GM21619 (cell line): ENCODE results near the gene P2RY6.

Source experiments
- ATAC-seq: cut with Tn5 transposase; IDR thresholded peaks from one replicate; pipeline ENCODE4 v1.9.1; 2021; ENCODE audit not compliant: unreplicated experiment

P2RY6 gene

DNA sequence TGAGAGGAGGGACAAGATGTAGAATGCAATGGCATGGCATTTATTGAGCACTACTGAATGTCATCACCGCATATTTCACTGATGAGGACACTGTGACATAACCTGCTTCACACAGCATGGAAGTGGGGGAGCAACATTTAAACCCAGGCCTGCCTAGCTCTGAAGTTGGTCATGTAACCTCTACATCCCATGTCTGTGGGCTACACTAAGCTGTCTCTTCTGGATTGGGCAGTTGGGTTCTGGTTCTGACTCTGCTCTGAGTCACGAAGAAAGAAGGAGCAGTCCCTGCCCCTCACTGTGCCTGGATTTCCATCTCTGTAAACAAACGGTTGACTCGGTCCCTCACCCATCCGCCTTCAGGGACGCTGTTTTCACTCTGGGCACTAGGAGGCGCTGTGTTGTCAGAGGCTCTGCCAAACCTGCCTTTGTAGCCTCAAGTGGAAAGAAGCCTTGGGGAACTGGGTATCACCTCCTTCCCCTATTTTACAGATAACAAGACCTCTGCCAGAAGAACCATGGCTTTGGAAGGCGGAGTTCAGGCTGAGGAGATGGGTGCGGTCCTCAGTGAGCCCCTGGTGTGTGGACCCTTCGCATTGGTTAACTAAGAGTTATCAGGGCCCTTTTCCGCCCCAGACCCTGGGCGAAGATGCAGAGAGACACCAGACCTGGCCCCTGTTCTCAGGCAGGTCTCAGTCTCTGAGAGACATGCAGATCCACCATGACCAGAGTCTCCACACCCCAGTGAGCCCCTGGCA is 23.3 kb downstream of the P2RY6 start:
- no peak for ATAC-seq

DNA sequence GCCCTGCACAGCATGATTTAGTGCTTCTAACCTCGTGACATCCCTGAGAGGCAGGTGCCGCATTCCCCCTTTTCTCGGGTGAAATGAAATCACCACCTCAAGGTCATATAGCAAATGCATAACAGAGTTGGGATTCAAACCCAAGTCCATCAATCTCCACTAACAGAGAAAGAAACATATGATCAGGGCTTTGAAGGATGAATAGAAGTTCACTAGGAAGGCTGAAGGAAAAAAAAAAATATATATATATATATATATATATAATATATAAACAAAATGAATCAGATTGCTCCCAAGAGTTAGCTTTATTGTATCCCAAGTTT is 23.8 kb downstream of the P2RY6 start:
- no peak for ATAC-seq

DNA sequence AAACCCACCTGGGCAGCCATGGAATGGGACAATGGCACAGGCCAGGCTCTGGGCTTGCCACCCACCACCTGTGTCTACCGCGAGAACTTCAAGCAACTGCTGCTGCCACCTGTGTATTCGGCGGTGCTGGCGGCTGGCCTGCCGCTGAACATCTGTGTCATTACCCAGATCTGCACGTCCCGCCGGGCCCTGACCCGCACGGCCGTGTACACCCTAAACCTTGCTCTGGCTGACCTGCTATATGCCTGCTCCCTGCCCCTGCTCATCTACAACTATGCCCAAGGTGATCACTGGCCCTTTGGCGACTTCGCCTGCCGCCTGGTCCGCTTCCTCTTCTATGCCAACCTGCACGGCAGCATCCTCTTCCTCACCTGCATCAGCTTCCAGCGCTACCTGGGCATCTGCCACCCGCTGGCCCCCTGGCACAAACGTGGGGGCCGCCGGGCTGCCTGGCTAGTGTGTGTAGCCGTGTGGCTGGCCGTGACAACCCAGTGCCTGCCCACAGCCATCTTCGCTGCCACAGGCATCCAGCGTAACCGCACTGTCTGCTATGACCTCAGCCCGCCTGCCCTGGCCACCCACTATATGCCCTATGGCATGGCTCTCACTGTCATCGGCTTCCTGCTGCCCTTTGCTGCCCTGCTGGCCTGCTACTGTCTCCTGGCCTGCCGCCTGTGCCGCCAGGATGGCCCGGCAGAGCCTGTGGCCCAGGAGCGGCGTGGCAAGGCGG is 24.5 kb downstream of the P2RY6 start:
- no peak for ATAC-seq

DNA sequence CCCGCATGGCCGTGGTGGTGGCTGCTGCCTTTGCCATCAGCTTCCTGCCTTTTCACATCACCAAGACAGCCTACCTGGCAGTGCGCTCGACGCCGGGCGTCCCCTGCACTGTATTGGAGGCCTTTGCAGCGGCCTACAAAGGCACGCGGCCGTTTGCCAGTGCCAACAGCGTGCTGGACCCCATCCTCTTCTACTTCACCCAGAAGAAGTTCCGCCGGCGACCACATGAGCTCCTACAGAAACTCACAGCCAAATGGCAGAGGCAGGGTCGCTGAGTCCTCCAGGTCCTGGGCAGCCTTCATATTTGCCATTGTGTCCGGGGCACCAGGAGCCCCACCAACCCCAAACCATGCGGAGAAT is 25.1 kb downstream of the P2RY6 start:
- no peak for ATAC-seq

DNA sequence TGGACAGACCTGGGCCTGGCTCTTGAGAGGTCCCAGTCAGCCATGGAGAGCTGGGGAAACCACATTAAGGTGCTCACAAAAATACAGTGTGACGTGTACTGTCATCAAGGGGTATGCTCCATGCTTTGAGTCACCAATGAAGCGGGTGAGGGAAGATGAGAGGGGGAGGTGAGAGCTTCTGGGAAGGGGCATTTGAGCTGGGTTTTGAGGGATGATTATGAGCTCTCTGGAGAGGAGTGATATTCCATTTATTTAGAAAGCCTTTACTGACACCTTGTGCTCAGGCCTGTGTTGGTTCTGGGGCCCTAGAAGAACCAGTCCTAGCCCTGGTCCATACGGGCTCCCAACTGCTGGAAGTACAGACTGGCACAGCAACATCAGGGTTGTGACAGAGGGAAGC is 25.6 kb downstream of the P2RY6 start:
- ATAC-seq = no peak

DNA sequence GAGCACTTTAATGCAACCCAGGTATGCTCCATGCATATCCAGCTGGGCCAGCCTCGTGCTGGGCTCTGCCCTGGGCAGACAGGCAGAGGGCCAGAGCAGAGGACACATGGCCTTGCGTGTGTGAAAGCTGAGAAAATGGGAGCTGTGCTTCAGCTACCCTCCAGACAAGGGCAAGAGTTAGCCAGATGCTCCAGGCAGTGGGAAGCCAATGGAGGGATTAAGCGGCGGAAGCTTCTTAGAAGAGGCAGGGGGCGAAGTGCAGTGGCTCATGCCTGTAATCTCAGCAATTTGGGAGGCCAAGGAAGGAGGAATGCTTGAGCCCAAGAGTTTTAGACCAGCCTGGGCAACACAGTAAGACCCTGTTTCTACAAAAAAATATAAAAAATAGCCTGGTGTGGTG is 26.1 kb downstream of the P2RY6 start:
- ATAC-seq = no peak

DNA sequence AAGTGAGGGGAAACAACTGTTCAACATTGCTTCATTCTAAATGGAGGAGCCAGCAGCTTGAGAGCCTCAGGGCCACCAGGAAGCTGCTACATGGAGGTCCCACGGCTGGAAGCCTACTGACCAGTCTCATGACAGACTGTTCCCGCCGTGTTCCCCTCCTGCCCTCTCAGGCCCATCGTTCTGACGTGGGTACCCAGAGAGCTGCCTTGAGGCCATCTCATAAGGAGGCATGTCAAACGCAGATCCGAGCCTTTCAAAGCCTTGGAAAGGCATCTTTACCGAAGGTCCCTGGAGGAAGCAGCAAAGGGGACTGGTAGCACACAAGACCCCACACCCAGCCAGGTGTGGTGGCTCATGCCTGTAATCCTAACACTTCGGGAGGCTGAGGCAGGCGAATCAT is 27.6 kb downstream of the P2RY6 start:
- no peak for ATAC-seq

DNA sequence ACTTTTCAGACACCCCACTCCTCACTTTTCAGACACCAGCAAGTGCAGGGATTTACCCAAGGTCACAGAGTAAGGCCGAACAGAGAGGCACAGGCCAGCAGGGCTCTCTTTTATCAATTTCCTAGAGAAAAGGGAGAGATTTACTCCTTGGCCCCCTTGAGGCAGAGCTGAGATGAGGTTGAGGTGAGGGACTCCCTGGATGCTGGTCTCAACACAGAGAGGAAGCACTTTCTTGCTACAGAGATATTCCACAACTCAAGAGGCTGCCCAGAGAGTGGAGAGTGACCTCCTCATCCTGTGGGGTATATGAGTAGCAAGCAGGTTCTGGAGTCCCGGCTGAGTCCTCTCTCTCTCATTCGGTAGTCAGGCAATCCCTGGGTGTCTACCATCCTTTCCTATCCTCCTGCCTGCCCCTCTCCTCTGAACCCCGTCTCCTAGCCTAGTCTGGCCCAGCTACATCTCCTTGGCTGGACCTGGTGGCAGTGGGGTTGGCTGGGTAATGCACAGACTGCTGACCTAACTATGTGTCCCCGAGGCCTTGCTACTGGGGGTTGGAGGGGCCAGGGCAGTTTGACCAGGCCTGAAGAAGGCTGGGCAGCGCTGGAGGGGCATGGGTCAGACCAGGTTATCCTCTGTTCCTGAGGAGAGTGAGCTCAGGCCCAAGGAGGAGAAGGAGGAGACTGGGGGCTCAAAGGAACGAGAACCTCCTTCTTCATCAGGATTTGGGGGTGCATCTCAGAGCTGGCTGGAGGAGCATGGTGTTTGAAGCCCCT is 34.1 kb downstream of the P2RY6 start:
- no peak for ATAC-seq

DNA sequence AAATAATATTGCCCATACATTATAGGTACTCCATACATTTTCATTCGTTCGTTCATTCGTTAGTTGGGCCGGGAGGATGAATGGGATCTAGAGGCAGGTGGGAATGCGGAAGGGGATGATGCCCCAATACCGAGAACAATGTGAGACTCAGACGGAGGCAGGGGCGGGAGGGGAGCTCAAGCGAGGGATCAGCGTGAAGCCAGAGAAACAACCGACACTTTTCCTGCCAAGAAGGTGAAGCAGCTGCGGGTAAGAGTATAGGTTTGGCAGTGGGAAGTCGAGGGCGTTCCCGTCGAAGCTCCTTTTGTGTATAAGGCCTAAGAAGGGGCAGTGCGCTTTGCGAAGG is 34.8 kb downstream of the P2RY6 start:
- no peak for ATAC-seq

DNA sequence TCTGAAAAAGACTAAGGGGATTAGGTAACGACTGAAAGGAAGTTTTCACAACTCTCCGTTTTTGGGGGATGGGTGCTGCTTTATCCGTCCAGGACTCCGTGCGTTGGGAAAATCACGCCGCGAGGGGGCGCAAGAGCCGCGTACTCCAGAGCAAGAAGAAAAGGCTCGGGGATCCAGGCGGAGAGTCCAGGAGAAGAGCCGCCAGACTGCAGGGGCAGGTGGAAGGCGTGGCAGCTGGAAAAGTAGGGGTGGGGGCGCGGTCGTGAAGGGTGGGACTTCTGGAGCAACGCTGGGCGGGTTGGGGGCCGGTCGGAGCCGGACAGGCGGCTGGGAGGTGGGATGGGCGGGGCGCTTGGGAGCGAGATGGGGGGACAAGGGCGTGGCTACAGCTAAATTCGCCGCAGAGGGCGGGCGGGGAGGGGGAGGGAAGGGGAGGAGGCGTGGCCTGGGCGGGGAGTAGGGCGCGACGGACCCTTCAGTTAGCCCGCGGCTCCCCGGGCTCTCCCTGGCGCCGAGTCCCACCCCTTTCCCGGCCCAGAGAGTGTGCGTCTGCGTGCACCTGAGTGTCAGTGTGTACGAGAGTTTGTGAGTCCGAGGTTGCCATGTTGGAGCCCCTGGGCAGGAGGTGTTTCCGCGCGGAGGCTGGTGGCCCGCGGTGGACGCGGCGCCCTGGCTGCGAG is 35.3 kb downstream of the P2RY6 start:
- ATAC-seq = peak; percentile 45

DNA sequence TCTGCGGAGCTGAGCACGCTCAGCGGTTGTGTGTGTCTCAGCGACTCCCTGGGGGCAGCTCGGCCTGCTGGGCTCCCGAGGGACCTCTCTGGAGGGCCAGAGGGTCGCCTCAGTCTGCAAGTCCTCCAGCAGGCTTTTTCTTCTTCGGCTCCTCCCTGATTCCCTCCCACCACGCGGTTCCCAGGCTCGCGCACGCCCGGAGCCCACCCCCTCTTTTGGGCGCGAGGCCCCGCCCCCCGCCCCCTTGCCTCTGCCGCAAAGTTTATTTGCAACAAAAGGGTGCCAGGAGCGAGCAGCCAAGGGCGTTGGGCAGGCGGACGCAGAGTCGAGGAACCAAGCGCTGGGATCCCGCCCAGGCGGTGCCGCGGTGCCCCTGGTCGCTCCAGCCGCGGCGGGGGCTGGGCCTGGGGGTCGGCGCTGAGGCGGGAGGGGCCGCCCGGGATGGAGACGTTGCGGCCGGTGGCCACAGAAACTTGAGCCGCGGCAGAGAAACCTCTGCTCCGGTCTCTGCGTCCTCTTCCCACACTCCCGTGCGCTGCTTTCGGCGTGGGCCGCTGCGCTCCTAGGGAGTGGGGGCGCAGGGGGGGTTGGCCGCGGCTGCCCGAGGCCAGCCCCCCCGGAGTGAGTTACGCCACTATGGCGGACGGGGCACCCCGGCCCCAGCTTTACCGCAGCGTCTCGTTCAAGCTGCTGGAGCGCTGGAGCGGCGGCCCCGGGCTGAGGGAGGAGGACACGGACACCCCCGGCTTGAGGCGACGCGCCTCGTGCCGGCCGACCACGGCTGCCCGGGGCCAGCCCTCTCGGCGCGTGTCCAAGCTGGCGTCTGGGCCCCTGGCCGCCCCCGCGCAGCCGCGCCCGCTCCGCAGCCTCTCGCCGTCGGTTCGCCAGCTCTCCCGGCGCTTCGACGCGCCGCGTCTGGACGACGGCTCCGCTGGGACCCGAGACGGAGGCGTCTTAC is 36.1 kb downstream of the P2RY6 start, which contains the start of gene ARHGEF17:
ARHGEF17 (plus strand) TSS at position 274 of the 958 bp plus-strand sequence; CDS start at position 637, 363 bp downstream.
- peak; percentile 31 for ATAC-seq

DNA sequence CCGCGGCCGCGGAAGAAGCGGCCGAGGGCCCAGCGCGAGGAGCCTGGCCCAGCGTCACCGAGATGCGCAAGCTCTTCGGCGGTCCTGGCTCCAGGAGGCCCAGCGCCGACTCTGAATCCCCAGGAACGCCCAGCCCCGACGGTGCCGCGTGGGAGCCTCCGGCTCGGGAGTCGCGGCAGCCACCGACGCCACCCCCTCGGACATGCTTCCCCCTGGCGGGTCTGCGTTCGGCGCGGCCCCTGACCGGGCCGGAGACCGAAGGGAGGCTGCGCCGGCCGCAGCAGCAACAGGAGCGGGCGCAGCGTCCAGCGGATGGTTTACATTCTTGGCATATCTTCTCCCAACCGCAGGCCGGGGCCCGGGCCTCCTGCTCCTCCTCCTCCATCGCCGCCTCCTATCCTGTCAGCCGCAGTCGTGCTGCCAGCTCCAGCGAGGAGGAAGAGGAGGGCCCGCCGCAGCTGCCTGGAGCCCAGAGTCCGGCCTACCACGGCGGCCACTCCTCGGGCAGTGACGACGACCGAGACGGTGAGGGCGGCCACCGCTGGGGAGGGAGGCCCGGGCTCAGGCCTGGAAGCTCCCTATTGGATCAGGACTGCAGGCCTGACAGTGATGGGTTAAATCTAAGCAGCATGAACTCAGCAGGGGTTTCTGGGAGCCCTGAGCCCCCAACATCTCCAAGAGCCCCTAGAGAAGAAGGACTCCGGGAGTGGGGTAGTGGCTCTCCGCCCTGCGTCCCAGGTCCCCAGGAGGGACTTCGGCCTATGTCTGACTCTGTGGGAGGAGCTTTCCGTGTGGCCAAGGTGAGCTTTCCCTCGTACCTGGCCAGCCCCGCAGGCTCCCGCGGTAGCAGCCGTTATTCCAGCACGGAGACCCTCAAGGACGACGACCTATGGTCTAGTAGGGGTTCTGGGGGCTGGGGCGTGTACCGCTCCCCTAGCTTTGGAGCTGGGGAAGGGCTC is 37.1 kb downstream of the P2RY6 start:
- no peak for ATAC-seq

DNA sequence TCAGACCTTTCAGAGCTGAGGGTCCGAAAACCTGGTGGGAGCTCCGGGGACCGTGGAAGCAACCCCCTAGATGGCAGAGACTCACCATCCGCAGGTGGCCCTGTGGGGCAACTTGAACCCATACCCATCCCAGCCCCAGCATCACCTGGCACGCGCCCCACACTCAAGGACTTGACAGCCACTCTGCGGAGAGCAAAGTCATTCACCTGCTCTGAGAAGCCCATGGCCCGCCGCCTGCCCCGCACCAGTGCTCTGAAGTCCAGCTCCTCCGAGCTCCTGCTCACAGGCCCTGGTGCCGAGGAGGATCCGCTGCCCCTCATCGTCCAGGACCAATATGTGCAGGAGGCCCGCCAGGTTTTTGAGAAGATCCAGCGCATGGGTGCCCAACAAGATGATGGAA is 37.9 kb downstream of the P2RY6 start:
- ATAC-seq = no peak

DNA sequence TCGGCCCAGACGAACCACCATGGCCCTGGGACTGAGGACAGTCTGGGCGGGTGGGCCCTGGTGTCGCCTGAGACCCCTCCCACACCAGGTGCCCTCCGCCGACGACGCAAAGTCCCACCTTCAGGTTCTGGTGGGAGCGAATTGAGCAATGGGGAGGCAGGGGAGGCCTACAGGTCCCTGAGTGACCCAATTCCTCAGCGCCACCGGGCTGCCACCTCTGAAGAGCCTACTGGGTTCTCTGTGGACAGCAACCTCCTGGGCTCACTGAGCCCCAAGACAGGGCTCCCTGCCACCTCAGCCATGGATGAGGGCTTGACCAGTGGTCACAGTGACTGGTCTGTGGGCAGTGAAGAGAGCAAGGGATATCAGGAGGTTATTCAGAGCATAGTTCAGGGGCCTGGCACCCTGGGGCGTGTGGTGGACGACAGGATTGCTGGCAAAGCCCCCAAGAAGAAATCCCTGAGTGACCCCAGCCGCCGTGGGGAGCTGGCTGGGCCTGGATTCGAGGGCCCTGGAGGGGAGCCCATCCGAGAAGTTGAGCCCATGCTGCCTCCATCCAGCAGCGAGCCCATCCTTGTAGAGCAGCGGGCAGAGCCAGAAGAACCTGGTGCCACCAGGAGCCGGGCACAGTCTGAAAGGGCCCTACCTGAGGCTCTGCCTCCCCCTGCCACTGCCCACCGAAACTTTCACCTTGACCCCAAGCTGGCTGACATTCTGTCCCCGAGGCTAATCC is 38.7 kb downstream of the P2RY6 start:
- ATAC-seq = no peak

DNA sequence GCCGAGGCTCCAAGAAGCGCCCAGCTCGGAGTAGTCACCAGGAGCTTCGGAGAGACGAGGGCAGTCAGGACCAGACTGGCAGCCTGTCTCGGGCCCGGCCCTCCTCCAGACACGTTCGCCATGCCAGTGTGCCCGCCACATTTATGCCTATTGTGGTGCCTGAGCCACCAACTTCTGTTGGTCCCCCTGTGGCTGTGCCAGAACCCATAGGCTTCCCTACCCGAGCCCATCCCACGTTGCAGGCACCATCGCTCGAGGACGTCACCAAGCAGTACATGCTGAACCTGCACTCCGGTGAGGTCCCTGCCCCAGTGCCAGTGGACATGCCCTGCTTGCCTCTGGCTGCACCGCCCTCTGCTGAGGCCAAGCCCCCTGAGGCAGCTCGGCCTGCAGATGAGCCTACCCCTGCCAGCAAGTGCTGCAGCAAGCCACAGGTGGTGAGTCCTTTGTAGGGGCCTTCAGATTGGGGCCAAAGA is 39.3 kb downstream of the P2RY6 start:
- no peak for ATAC-seq

DNA sequence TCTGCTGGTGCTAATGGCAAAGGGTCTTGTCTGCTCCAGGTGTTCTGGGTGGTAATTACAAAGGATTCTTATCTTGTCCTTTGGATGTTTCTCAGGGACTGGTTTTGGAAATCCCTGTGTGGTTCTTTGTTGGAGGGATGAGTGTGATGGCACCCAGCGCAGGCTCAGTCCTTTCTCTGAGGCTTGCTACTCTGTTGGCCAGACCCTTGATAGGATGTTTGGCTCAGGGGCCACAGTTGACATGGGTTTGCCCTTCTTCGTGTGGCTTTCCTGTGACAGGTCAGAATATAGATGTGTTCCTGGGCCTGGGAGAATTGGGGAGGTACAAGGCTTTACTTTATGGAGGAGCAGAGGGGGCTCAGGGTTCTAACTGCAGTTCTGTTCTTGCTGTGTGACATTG is 39.9 kb downstream of the P2RY6 start:
- ATAC-seq = no peak

DNA sequence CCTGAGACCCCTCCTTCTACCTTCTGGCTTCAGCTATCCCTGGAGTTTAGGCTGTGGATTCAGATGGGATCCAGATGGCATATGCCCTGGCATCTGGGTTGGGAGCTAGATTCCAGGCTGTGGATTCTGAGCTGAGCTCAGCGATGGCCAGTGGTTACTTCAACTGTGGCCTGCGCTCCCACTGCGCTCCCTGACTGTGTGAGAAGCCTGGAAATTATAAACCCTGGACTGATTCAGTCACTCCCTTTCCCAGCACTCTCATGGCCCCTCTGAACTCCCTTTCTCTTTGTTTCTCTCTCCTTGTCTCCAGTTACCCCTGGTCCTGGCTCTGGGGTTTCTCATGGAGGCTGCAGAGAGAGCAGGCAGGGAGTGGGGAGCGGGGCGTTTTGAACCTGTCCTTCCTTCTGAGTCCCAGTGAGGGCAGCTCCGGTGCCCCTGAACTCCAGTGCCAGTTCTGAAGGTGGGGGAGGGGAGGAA is 40.8 kb downstream of the P2RY6 start:
- no peak for ATAC-seq

DNA sequence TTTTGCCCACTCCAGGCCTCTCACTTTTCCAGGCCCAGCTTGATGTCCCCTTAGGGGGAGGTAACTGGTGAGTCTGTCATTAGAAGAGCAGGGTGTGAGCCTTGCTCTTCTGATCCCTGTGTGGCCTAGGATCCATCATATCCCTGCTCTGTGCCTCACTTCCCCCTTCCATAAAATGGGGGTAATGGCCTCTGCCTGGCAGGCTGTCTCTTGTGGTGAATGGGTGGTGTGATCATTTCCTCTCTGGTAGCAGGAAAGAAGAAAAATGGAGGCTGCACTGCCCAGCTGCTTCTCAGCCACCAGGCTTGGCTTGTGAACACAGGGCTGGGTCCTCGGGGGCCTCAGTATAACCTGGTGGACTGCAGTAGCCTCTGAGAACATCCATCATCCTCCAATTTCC is 41.5 kb downstream of the P2RY6 start:
- no peak for ATAC-seq
